ENCODE data around the gene IGSF22.

The IGSF22 gene

GRCh38 chr11:18722293-18722637, 3.7 kb downstream of the IGSF22 start:
- in situ Hi-C loops (cut with MboI; ENCODE audit: low sequenced_read_pairs, unreplicated experiment) = no loop called here
- no peak for TF ChIP-seq CTCF (IDR thresholded peaks at IDR 0.05; ENCODE audit: borderline replicate concordance, control extremely low read depth, extremely low read depth, insufficient read depth, missing control alignments)
- DNase-seq (ENCODE audit: low spot score) = no peak

GRCh38 chr11:18721561-18722292, 4.3 kb downstream of the IGSF22 start:
- in situ Hi-C loops (cut with MboI; ENCODE audit: low sequenced_read_pairs, unreplicated experiment) = no loop called here
- peak; percentile 79 for TF ChIP-seq CTCF (IDR thresholded peaks at IDR 0.05; ENCODE audit: borderline replicate concordance, control extremely low read depth, extremely low read depth, insufficient read depth, missing control alignments)
- peak; percentile 77 for DNase-seq (ENCODE audit: low spot score)

GRCh38 chr11:18720808-18721560, 5.0 kb downstream of the IGSF22 start:
- DNase-seq (ENCODE audit: low spot score) = peak; percentile 78
- no peak for TF ChIP-seq CTCF (IDR thresholded peaks at IDR 0.05; ENCODE audit: borderline replicate concordance, control extremely low read depth, extremely low read depth, insufficient read depth, missing control alignments)
- in situ Hi-C loops (cut with MboI; ENCODE audit: low sequenced_read_pairs, unreplicated experiment) = no loop called here

GRCh38 chr11:18720091-18720807, 5.7 kb downstream of the IGSF22 start:
- in situ Hi-C loops (cut with MboI; ENCODE audit: low sequenced_read_pairs, unreplicated experiment) = no loop called here
- DNase-seq (ENCODE audit: low spot score) = no peak
- TF ChIP-seq CTCF (IDR thresholded peaks at IDR 0.05; ENCODE audit: borderline replicate concordance, control extremely low read depth, extremely low read depth, insufficient read depth, missing control alignments) = no peak

- no peak for TF ChIP-seq CTCF (IDR thresholded peaks at IDR 0.05; ENCODE audit: borderline replicate concordance, control extremely low read depth, extremely low read depth, insufficient read depth, missing control alignments)
- DNase-seq (ENCODE audit: low spot score) = no peak
- in situ Hi-C loops (cut with MboI; ENCODE audit: low sequenced_read_pairs, unreplicated experiment) = no loop called here
Observed at GRCh38 chr11:18715476-18715875, 10.5 kb downstream of the IGSF22 start.

GRCh38 chr11:18714443-18714780, 11.6 kb downstream of the IGSF22 start:
- DNase-seq (ENCODE audit: low spot score) = no peak
- TF ChIP-seq CTCF (IDR thresholded peaks at IDR 0.05; ENCODE audit: borderline replicate concordance, control extremely low read depth, extremely low read depth, insufficient read depth, missing control alignments) = no peak
- in situ Hi-C loops (cut with MboI; ENCODE audit: low sequenced_read_pairs, unreplicated experiment) = no loop called here

Measured in GM13976 (cell line).